ENCODE data around the gene DCC.

Gene DCC

DNA sequence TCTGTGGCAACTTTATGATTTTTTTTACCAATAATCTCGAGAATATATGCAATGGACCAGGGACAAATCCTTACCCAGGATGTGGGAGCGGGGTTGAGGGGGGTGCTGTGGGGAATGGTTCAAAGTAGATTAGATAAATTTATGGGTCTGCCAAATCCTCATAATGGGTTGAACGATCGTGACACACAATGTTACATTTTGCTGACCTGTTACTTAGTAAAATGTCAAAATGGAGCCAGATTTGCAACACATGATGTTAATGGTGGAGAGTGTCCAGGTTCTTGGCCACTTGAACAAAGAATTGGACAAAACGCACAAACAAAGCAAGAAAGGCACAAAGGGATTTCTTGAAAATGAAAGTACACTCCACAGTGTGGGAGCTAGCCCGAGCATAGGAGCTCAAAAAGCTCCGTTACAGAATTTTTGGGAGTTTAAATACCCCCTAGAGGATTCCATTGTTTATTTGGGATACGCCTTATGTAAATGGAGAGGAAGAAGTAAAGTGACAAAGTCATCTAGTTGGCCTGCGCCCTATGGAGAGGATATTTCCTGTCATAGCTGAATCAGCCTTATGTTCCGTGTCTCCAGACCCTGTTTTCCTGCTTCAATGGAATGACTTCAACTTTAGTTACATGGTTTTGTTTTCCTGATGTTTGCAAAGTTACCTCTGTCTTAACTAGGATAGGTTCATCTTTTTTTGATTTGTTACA lies 776.0 kb downstream of the DCC start:
- no peak for TF ChIP-seq POLR2A (IDR thresholded peaks at IDR 0.05; ENCODE audit: low read length)
- no peak for TF ChIP-seq GATA1 (IDR thresholded peaks at IDR 0.05; ENCODE audit: low read depth, low read length)
- DNase-seq: no peak

- no peak for DNase-seq
- TF ChIP-seq GATA1 (IDR thresholded peaks at IDR 0.05; ENCODE audit: low read depth, low read length) (no peak), POLR2A (IDR thresholded peaks at IDR 0.05; ENCODE audit: low read length) (no peak)
Measured at GRCh38 chr18:53117851-53118250, 777.9 kb downstream of the DCC start.

DNA sequence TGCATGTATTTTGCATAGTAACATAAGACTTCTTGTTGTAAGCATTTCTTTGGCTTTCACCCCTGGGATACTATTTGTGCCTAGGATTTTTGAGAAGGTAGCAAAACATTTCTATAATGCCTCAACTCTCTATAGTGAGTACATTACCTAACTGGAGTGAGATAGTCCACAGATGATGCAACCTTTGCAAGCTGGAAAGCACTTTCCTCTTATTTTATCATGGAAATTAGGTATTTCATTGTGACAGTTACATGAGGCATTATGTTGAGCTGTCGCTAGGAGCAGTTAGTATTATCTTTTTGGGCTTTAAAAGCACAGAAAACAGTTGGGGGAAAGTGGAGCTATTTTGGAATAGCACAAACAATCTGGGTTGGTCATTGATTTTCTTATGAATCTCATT lies 786.2 kb downstream of the DCC start:
- TF ChIP-seq POLR2A (IDR thresholded peaks at IDR 0.05; ENCODE audit: low read length) (no peak), GATA1 (IDR thresholded peaks at IDR 0.05; ENCODE audit: low read depth, low read length) (no peak)
- DNase-seq: no peak

- no peak for DNase-seq
- TF ChIP-seq GATA1 (IDR thresholded peaks at IDR 0.05; ENCODE audit: low read depth, low read length): no peak
- TF ChIP-seq POLR2A (IDR thresholded peaks at IDR 0.05; ENCODE audit: low read length): no peak
Measured at GRCh38 chr18:53131001-53131400, 791.0 kb downstream of the DCC start.

DNA sequence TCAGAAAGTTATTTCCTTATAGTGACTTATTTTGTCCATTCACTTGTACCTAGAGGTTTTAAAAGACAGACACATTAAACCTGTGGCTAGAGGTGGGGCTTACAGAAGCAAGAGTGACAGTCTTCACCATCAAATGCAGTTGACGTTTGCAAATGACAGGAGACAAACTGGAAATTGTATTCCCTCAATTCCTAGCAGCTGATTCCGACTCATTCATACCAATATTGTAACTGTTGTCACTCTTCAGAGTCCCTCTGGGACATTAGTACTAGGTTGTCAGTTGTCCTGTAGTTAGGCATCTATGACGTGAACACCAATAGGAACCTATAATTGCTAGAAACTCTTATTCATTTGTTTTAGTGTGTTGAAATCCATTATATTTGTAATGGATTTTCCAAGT lies 794.7 kb downstream of the DCC start:
- no peak for DNase-seq
- TF ChIP-seq GATA1 (IDR thresholded peaks at IDR 0.05; ENCODE audit: low read depth, low read length) (no peak), POLR2A (IDR thresholded peaks at IDR 0.05; ENCODE audit: low read length) (no peak)

DNA sequence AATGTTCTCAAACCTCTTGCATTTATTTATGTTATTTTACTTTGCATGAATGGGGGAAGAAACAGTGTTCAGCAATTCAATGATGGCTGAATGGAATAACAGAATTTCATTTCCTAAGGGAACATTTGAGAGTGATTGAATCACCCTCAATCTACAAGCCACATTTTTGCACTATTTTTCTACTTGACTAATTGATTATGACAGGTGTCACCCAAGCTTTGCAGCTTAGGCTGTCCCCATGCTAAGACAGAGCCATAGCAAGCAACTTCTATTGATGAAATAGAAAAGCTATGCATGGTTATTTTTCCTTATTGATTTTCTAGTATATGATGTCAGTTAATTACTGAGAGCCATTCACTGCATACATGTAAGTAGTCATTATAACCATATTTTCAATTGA lies 795.7 kb downstream of the DCC start:
- DNase-seq: no peak
- TF ChIP-seq POLR2A (IDR thresholded peaks at IDR 0.05; ENCODE audit: low read length) (no peak), GATA1 (IDR thresholded peaks at IDR 0.05; ENCODE audit: low read depth, low read length) (no peak)

- no peak for TF ChIP-seq POLR2A (IDR thresholded peaks at IDR 0.05; ENCODE audit: low read length)
- no peak for TF ChIP-seq GATA1 (IDR thresholded peaks at IDR 0.05; ENCODE audit: low read depth, low read length)
- DNase-seq: no peak
Measured at GRCh38 chr18:53139746-53140500, 799.9 kb downstream of the DCC start.

GRCh38 chr18:53142005-53142404 lies 802.0 kb downstream of the DCC start:
- no peak for DNase-seq

DNA sequence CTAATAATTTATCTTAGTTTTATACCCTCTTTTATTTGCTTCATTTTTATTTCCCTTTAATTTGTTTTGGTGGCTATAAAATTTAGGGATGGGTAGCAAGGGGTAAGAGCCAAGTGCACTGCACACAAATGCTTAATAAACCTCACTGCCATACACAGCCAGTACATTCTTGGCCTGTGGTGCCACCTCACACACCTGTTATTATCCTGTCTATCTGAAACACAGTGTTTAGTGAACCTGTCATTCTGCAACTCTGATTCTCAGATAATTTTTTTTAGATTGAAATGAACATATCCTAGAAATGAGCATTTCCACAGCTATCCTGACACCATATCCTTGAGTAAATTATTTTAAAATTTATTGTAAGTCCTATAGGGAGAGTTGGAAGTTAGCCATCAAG lies 807.5 kb downstream of the DCC start:
- TF ChIP-seq GATA1 (IDR thresholded peaks at IDR 0.05; ENCODE audit: low read depth, low read length) (no peak), POLR2A (IDR thresholded peaks at IDR 0.05; ENCODE audit: low read length) (no peak)
- no peak for DNase-seq

More at GRCh38 chr18:53142005-53142404, 802.0 kb downstream of the DCC start:
- TF ChIP-seq POLR2A (IDR thresholded peaks at IDR 0.05; ENCODE audit: low read length): no peak
- TF ChIP-seq GATA1 (IDR thresholded peaks at IDR 0.05; ENCODE audit: low read depth, low read length): no peak

DNA sequence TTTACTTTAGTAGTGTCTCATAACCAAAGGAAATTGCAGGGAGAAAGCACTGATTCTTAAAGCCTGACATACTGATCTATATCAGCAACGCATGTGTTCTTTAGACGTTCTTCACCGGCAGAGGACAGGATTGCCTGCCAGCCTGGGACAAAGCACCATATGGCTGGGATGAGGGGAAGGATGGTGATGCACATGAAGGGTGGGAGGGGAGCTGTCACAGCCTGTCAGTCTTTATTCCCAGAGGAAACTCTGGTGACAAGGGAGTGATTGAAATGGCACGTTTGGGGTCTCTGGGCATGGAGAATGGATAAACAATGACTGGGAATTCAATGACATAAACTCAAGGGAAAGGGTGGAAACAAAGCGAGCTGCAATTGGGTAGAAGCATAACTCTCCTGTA lies 808.1 kb downstream of the DCC start:
- DNase-seq: no peak
- TF ChIP-seq POLR2A (IDR thresholded peaks at IDR 0.05; ENCODE audit: low read length): no peak
- TF ChIP-seq GATA1 (IDR thresholded peaks at IDR 0.05; ENCODE audit: low read depth, low read length): no peak

DNA sequence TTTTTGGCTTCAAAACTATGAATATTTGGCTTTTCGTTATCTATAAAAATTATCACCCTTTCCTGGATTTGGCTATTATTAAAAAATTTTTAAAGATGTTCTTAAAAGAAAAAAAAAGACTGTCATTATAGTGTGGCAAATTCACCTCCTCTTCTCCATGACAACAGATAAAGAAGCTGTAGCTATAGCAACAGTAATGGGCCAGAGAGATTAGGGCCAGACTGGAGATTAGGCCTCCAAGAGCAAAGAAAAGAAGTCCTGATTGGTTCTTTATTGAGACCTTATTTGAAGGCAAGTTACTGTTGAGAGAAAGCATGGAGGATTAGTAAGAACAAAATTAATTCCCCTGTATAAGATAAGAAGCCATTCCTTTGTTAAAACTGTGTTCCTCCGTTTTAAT lies 812.5 kb downstream of the DCC start:
- peak in 1 of 2 experiments; percentile 1 for DNase-seq
- TF ChIP-seq GATA1 (IDR thresholded peaks at IDR 0.05; ENCODE audit: low read depth, low read length): no peak

DNA sequence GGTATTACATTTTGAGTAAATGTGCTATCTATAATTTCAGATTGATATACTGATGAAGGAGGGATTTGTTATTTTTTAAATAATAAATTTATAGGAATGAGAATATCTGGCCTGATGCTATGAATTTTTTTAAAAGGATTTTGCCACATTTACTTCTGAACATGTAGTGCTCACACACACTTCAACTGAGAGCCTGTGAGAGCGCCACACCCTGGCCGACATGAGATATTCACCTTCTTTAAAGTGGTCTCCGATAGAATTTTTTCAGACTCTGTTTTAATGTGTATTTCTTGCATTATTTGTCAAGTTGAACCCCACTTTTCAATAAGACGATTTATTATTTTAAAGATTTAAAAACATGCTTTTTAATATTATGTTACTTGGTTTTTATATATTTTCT lies 813.3 kb downstream of the DCC start:
- peak; percentile 31 to 59 for DNase-seq
- TF ChIP-seq POLR2A (IDR thresholded peaks at IDR 0.05; ENCODE audit: low read length): no peak
- no peak for TF ChIP-seq GATA1 (IDR thresholded peaks at IDR 0.05; ENCODE audit: low read depth, low read length)

DNA sequence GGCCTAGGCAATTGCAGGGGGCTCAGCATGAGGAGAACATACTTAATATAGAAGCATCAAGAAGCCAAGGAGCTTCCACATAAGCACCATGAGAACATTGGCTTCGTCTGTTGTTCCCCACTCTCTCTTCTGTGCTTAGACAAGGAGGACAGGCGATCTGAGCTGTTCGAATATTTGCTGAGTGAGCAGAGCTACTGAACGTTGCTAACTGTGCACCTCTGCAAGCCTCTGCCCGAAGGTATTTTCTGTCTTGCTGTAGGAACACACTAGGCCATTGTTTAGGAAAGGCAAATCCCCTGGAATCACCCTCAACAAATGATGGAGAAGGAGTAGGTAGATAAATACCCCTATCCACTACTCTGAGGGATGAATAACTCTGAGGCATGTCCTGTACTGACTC lies 813.8 kb downstream of the DCC start:
- TF ChIP-seq GATA1 (IDR thresholded peaks at IDR 0.05; ENCODE audit: low read depth, low read length): no peak
- TF ChIP-seq POLR2A (IDR thresholded peaks at IDR 0.05; ENCODE audit: low read length): no peak

DNA sequence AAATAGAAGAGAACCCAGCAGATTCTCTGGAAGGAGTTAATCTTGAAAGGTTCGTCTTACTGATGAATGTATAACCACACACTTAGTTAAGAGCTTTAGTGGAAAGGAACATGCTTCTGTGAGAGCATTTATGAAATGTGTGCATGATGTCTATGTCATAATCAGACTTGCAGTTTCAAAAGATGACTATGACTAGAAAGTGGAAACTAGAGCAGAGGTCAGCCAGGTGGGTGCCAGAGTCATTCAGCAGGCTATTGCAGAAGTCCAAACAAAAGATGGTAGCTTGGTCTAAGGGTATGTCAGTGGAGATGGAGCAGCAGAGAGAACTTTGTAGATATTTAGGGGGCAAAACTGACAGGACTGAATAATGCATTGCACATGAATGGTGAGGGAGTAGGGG lies 825.8 kb downstream of the DCC start:
- no peak for DNase-seq

More for the DNA sequence above, 813.8 kb downstream of the DCC start:
- no peak for DNase-seq

GRCh38 chr18:53169346-53169745 lies 829.3 kb downstream of the DCC start:
- no peak for DNase-seq
- TF ChIP-seq POLR2A (IDR thresholded peaks at IDR 0.05; ENCODE audit: low read length) (no peak), GATA1 (IDR thresholded peaks at IDR 0.05; ENCODE audit: low read depth, low read length) (no peak)

More for the DNA sequence above, 825.8 kb downstream of the DCC start:
- TF ChIP-seq GATA1 (IDR thresholded peaks at IDR 0.05; ENCODE audit: low read depth, low read length): no peak
- no peak for TF ChIP-seq POLR2A (IDR thresholded peaks at IDR 0.05; ENCODE audit: low read length)
